Measurements from ENCODE around the gene CEP164. TPM values are rescaled to one million over a fixed set of nuclear protein-coding genes. Genes with fewer than 3 reads are reported as not detected.

The CEP164 gene
- polyA plus RNA-seq, 1 of the 3 experiments (the other 2 are of a cell fraction) = 27.7 TPM

DNA sequence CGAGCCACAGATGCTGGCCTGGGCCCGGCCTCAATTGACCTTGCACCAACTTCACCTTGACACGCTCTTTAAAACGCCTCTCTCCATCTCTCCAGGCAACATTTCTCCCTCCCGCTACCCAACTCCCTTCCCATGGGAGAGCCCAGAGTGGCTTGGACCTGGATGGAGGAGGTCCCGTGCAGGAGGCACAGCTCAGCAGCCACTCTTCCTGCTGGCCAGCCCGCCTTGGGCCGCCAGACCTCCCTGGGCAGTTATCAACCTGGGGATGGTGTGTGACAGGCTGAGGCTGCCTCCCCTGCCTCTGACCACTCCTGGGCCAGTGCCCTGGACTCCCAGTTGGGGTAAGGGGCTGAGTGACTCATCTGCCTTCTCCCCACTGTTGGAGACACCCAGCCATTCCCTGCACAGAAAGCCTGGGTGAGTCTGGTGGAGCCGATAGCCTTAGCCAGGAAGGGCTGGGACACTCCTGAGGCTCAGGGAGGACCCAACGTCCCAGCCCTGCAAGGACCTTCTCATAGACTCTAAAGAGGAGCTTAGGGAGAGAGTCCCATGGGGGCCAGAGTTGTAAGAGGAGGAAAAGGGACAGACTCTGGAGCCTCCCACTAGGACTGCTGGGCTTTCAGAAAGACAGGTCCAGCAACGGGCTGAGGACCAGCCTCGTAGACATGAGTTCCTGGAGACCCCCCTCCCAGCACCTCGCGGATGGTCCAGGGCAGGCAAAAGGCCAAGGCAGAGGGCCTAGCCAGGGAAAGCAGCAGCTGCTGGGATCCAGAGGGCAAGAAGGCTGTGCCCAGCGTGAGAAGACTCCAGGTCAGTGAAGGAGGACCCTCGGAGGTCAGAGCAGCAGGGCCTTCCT, 131.7 kb downstream of the CEP164 start:
- H3K36me3 ChIP-seq (replicated peaks in 1 of 2; ENCODE audit: control insufficient read depth in 1 of 2, insufficient read depth in 2 of 2, low read length in 1 of 2) = no peaks in the 10 kb centered on the region
- no peak overlapping the region for H2AFZ ChIP-seq (ENCODE audit: low read depth)
- peaks cover 0 to 40% of the 10 kb centered on the region in 2 experiments; a peak in 1 of 4 replicates for H3K4me1 ChIP-seq (ENCODE audit: control insufficient read depth in 1 of 2, insufficient read depth in 2 of 2, low read depth in 1 of 2, low read length in 1 of 2)
- no peaks in the 10 kb centered on the region for H3F3A ChIP-seq (replicated peaks; ENCODE audit: insufficient read depth)
- no peak overlapping the region for H3K27ac ChIP-seq (ENCODE audit: low read depth in 2 of 2, low read length in 1 of 2)
- ChIA-PET CTCF (interaction anchor here (0.7 to 1.6 kb wide), 5 partner anchors 14 to 350 kb away, joined by 3 to 5 read pairs (median 4); no protein-coding TSS in a partner anchor), POLR2A (no interaction called here)
- TF ChIP-seq MAX (IDR thresholded peaks at IDR 0.05; ENCODE audit: low read depth) (no peak), TAF1 (IDR thresholded peaks at IDR 0.05; ENCODE audit: borderline replicate concordance, low read depth, low read length) (no peak), RCOR1 (IDR thresholded peaks at IDR 0.05; ENCODE audit: low read length) (no peak), MXI1 (IDR thresholded peaks at IDR 0.05; ENCODE audit: low read depth, low read length) (no peak), MEF2A (IDR thresholded peaks at IDR 0.05; ENCODE audit: borderline replicate concordance, low read depth) (no peak), EZH2phosphoT487 (IDR thresholded peaks at IDR 0.05; ENCODE audit: borderline replicate concordance, low read depth) (no peak), FOSL2 (IDR thresholded peaks at IDR 0.05; ENCODE audit: borderline replicate concordance, low read depth) (no peak), GABPA (IDR thresholded peaks at IDR 0.05; ENCODE audit: low read depth) (no peak), IRF3 (IDR thresholded peaks at IDR 0.05; ENCODE audit: low read depth, low read length) (no peak), SIN3A (IDR thresholded peaks at IDR 0.05; ENCODE audit: borderline replicate concordance, low read depth, low read length) (no peak), CHD2 (IDR thresholded peaks at IDR 0.05; ENCODE audit: low read length, partially characterized antibody) (no peak), RXRA (IDR thresholded peaks at IDR 0.05; ENCODE audit: borderline replicate concordance, low read depth) (no peak), ZBTB33 (IDR thresholded peaks at IDR 0.05; ENCODE audit: borderline replicate concordance, low read depth) (no peak), NFIC (IDR thresholded peaks at IDR 0.05; ENCODE audit: borderline replicate concordance) (no peak), RFX5 (IDR thresholded peaks at IDR 0.05; ENCODE audit: low read length) (no peak)
- H3K9me2 ChIP-seq = no peaks in the 10 kb centered on the region
- no peaks in the 10 kb centered on the region for H3K27me3 ChIP-seq (ENCODE audit: insufficient read depth)
- H3K79me2 ChIP-seq (ENCODE audit: insufficient read depth) = no peaks in the 10 kb centered on the region
- no peak for DNase-seq
- no peak overlapping the region for H3K4me2 ChIP-seq
- WGBS (ENCODE audit: low lambda C conversion rate) = 42% methylated on average over 14 of the region's 16 CpGs
- H3K4me3 ChIP-seq (ENCODE audit: low read depth in 2 of 2, low read length in 1 of 2) = no peak overlapping the region
- no peaks in the 10 kb centered on the region for H4K20me1 ChIP-seq (ENCODE audit: insufficient read depth)
- peaks cover under 1% of the 10 kb centered on the region; the same call in 1 of the 2 replicates for H3K9me3 ChIP-seq
- H3K9ac ChIP-seq = no peak overlapping the region
